Neutrophil (primary cell): ENCODE measurements around the gene PMEPA1.

Experiments
- H3K27ac ChIP-seq: fragments of 200-600 bp; sonication (generic); 2 replicates; pipeline ENCODE4 v1.5.1; 2016; ENCODE audit warnings: mild to moderate bottlenecking, moderate library complexity
- H3K27me3 ChIP-seq: fragments of 200-600 bp; sonication (generic); 2 replicates; pipeline ENCODE4 v1.6.0; 2016; ENCODE audit warnings: mild to moderate bottlenecking
- H3K36me3 ChIP-seq: fragments of 200-600 bp; sonication (generic); 2 replicates; pipeline ENCODE4 v1.5.1; 2017
- H3K4me1 ChIP-seq, 2 experiments: fragments of 200-600 bp in 1 of 2; sonication (generic) in 1 of 2; 1 replicate in 1 of 2; 2 replicates in 1 of 2; pipeline versions ENCODE4 v1.5.1 to v1.6.1; 2013 to 2016; ENCODE audit warnings: low read depth in 1 of 2, low read length in 1 of 2, mild to moderate bottlenecking in 1 of 2, moderate library complexity in 1 of 2; ENCODE audit not compliant: control insufficient read depth in 1 of 2, insufficient read depth in 1 of 2
- H3K4me3 ChIP-seq, 2 experiments: fragments of 200-600 bp in 1 of 2; sonication (generic) in 1 of 2; 1 replicate in 1 of 2; 2 replicates in 1 of 2; pipeline ENCODE4 v1.5.1; 2013 to 2016; ENCODE audit warnings: low read depth in 1 of 2, low read length in 1 of 2, mild to moderate bottlenecking in 1 of 2, moderate library complexity in 1 of 2
- H3K9me3 ChIP-seq: fragments of 200-600 bp; sonication (generic); 2 replicates; pipeline ENCODE4 v1.5.1; 2016
- CTCF ChIP-seq: fragments of 200-600 bp; sonication (generic); IDR thresholded peaks from 2 replicates; pipeline ENCODE4 v1.5.1; 2016; ENCODE audit warnings: antibody characterized with exemption

Gene PMEPA1

GRCh38 chr20:57656821-57657534 lies 52.8 kb downstream of the PMEPA1 start:
- TF ChIP-seq CTCF, result no peak
- H3K27me3 ChIP-seq, result no peaks in the 10 kb centered on the region
- no peak overlapping the region for H3K27ac ChIP-seq
- H3K4me3 ChIP-seq, result no peak overlapping the region
- H3K4me1 ChIP-seq, result no peaks in the 10 kb centered on the region
- no peaks in the 10 kb centered on the region for H3K9me3 ChIP-seq
- H3K36me3 ChIP-seq, result no peaks in the 10 kb centered on the region

GRCh38 chr20:57656252-57656820 lies 53.5 kb downstream of the PMEPA1 start:
- H3K9me3 ChIP-seq, result no peaks in the 10 kb centered on the region
- H3K4me1 ChIP-seq, result no peaks in the 10 kb centered on the region
- H3K27ac ChIP-seq, result no peak overlapping the region
- no peaks in the 10 kb centered on the region for H3K27me3 ChIP-seq
- H3K36me3 ChIP-seq, result no peaks in the 10 kb centered on the region
- TF ChIP-seq CTCF, result no peak
- no peak overlapping the region for H3K4me3 ChIP-seq

GRCh38 chr20:57655809-57656155 lies 54.0 kb downstream of the PMEPA1 start:
- no peak overlapping the region for H3K27ac ChIP-seq
- no peak overlapping the region for H3K4me3 ChIP-seq
- H3K4me1 ChIP-seq, result no peaks in the 10 kb centered on the region
- H3K9me3 ChIP-seq, result no peaks in the 10 kb centered on the region
- no peak for TF ChIP-seq CTCF
- H3K36me3 ChIP-seq, result no peaks in the 10 kb centered on the region
- peaks cover 4% of the 10 kb centered on the region for H3K27me3 ChIP-seq

- no peak for TF ChIP-seq CTCF
- Histone ChIP-seq H3K27ac (no peak overlapping the region), H3K4me3 (no peak overlapping the region), H3K4me1 (no peaks in the 10 kb centered on the region), H3K9me3 (no peaks in the 10 kb centered on the region), H3K36me3 (no peaks in the 10 kb centered on the region), H3K27me3 (peaks cover 10% of the 10 kb centered on the region)
These were observed 54.6 kb downstream of the PMEPA1 start for GRCh38 chr20:57654998-57655808.

GRCh38 chr20:57654363-57654997 lies 55.3 kb downstream of the PMEPA1 start:
- Histone ChIP-seq H3K36me3 (no peaks in the 10 kb centered on the region), H3K4me3 (no peak overlapping the region), H3K27ac (no peak overlapping the region), H3K9me3 (no peaks in the 10 kb centered on the region), H3K27me3 (peaks cover 17% of the 10 kb centered on the region), H3K4me1 (no peaks in the 10 kb centered on the region)
- TF ChIP-seq CTCF, result peak; percentile 80
